ENCODE data around the gene MYO3B.
"Not testable (repeated sequence)": the region's sequence is repeated elsewhere in the genome, so short reads cannot be mapped to it uniquely, and the experiment has no call there.

Gene MYO3B

GRCh38 chr2:170647741-170648436 lies 469.9 kb downstream of the MYO3B start:
- no peak for DNase-seq (ENCODE audit: low read depth)

- DNase-seq (ENCODE audit: low read depth) = no peak
Observed at GRCh38 chr2:170651624-170652325, 473.8 kb downstream of the MYO3B start.

- no peak for DNase-seq (ENCODE audit: low read depth)
Observed at GRCh38 chr2:170652637-170653417, 474.9 kb downstream of the MYO3B start.

- DNase-seq (ENCODE audit: low read depth) = no peak
Observed at GRCh38 chr2:170656669-170657068, 478.7 kb downstream of the MYO3B start.

DNA sequence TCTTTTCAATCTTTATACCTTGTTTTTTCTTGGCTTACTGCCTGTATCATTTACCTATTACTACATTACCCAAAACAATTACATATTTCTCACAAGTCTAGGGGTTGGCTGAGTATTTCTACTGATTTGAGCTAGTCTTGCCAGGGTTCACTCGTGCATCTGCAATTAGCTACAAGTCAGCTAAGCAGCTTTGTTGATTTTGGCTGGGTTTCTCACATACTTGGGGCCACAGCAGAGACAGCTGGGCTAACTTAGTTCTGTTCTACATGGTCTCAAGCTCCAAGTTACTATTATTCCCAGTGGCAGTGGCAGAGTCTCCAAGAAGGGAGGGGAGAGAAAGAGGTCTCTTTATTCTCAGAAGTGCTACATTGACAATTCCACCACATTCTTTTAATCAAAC lies 482.5 kb downstream of the MYO3B start:
- DNase-seq (ENCODE audit: low read depth) = no peak

DNA sequence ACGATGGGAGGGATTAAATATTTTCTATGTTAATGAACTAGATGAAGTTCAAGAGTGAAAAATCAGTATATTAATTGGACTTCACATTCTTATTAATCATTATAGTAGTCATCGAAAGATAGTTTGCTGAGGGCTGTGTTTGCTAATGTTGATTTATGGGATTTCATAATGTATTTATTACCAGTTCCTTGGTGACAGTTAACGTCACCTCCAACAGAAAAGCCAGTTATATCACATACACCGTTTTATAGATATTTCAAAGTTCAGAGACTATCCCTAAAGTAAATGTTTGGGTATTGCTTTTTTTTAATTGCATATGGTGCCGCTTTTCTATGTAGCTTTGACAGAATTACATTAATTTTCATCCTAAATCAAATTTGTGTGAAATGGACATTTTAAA lies 487.8 kb downstream of the MYO3B start:
- DNase-seq (ENCODE audit: low read depth) = no peak

DNA sequence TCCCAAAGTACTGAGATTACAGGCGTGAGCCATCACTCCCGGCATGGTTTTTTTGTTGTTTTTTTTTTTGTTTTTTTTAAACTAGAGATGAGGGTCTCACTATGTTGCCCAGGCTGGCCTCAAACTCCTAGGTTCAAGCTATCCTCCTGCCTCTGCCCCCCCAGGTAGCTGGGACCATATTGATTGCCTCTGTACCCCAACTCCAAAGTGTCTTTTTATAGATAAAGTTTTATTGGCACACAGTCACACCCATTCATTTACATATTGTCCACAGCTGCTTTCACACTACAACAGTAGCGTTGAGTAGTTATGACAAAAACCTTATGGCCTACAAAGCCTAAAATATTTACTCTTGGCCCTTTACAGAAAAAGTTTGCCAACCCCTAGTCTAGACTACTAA lies 492.0 kb downstream of the MYO3B start:
- DNase-seq (ENCODE audit: low read depth) = no peak

- no peak for DNase-seq (ENCODE audit: low read depth)
Observed at GRCh38 chr2:170670651-170671050, 492.7 kb downstream of the MYO3B start.

- DNase-seq (ENCODE audit: low read depth) = no peak
Observed at GRCh38 chr2:170671079-170671478, 493.1 kb downstream of the MYO3B start.

- DNase-seq (ENCODE audit: low read depth) = not testable (repeated sequence)
Observed at GRCh38 chr2:170674282-170674681, 496.3 kb downstream of the MYO3B start.

- DNase-seq (ENCODE audit: low read depth) = no peak
Observed at GRCh38 chr2:170675701-170676100, 497.8 kb downstream of the MYO3B start.

GRCh38 chr2:170679607-170680079 lies 501.7 kb downstream of the MYO3B start:
- no peak for DNase-seq (ENCODE audit: low read depth)

GRCh38 chr2:170680172-170680941 lies 502.4 kb downstream of the MYO3B start:
- no peak for DNase-seq (ENCODE audit: low read depth)

DNA sequence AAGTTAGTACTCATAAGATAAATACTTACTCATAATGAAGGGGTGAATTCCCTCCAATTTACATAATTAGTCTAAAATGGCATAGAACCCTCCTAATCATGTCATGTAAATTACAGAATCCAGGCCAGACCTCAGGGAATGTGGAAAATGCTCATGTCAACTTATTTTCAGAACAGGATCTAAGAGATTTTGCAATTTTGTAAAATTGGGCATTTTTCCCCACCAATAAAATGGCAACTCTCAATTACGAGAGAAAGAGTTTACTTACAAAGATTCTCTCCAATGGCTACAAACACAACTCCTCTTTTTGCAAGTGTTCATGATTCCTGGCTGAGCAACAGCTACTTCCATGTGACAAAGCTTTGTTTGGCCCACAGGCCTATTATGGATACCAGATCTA lies 503.4 kb downstream of the MYO3B start:
- no peak for DNase-seq (ENCODE audit: low read depth)

DNA sequence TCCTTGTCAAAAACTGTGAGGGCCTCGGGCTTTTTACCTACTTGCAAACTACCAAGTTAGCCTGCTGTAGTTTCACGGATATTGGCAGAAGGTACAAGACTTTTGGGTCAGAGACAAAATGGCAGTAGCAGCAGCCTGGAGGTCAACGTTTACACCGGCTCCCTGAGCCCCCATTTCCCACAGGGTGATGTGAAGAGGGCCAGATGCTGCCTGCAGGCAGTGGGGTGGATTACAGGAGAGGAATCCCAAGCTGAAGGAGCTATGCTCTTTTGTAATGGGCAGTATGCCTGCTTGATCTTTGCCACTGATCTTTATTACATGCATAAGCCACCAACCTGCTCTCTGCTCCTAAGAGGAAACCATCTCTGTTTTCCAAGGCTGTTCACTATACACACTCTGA lies 507.6 kb downstream of the MYO3B start:
- no peak for DNase-seq (ENCODE audit: low read depth)

DNA sequence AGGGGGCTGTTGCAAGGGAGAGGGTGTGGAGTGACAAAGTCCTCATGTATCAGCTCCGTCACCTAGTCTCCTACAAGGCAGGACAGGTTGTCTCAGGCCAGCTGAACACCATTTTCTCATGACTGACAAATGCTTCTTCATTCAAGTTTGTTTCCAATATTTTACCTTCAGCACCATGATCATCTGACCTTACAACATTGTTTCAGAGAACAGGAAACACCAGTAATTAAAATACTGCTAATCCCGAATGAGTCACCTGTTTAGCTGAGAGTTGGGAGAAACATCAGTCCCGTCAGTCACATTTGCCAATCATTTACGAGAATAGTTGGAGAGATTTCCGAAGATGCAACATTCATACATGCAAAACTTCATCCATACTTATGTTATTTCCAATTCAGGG lies 511.5 kb downstream of the MYO3B start:
- DNase-seq (ENCODE audit: low read depth) = no peak

DNA sequence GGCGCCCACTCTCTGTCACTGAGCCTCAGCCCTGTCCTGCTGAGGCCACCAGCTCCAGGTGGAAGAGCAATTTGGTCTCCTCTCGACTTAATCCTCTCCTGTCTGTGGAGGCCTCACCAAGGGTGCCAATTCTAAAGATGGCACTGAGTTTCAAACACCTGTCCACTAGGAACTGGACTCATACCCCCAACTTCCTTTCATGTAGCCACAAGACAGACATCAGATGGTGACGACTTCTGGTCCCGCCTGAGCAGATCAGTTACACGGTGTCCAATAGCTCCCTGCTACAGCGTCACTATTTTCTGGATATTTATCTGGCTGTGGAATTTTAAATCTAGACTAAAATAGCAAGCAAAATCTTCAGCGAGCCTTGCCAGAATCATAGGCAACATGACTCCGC lies 512.7 kb downstream of the MYO3B start:
- no peak for DNase-seq (ENCODE audit: low read depth)

DNA sequence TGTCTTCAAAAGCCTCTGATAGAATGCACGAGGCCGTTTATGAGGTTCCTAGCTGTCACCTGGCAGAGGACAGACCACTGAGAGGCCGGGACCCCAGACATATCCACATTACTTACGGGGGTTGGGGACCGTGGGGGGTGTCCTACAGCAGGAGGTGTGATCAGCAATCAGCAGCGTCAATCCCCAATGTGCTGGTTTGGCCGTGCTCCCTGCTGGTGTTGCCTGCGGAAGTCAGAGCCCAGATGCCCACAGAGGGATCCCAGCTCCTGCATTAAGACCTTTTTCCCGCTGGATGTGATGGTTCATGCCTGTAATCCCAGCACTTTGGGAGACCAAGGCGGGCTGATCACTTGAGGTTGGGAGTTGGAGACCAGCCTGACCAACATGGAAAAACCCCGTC lies 516.4 kb downstream of the MYO3B start:
- DNase-seq (ENCODE audit: low read depth) = no peak

- DNase-seq (ENCODE audit: low read depth) = no peak
Observed at GRCh38 chr2:170695521-170696410, 517.8 kb downstream of the MYO3B start.

DNA sequence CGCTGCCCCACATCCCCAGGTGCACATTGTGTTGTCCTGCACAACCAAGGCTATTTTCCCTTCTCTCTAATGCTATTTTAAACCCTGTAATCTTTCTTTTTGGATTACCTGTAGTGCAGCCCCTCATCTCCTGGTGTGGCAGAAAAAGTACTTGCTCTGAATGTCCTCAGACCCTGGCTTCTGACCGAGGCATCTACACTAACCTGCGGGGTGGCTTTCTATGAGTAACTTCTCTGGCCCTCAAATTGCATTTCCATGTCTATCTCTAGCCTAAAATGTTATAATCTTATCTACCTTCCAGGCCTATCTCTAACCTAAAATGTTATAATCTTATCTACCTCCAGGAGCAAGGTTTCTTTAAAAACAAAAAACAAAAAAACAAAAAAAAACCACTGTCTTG lies 519.0 kb downstream of the MYO3B start:
- no peak for DNase-seq (ENCODE audit: low read depth)

DNA sequence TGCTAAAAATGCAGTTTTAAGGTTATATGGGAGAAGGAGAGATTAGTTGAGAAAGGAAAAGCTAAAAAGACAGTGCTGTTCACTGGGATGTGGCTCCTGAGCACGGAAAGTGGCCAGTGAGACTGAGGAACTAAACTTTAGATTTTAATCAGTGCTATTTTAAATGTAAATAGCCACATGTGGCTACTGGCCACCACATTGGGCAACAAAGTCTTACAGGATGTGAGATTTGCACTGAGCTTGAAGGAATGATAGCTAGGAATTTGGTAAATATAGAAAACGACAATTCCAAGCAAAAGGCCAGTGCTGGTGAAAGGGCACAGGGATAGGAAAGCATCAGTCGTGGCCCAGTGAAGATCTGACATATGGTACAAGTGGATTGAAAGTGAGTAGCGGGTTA lies 523.1 kb downstream of the MYO3B start:
- DNase-seq (ENCODE audit: low read depth) = no peak

Data from stimulated activated CD8-positive, alpha-beta memory T cell treated with anti-CD3 and anti-CD28 coated beads, Interleukin-15, amount 100 ng/mL, for 24 hours (primary cell).